H1 (cell line): ENCODE data around the gene CEBPG. TPM values are rescaled to one million over a fixed set of nuclear protein-coding genes. Genes with fewer than 3 reads are reported as not detected.

Experiments
- CTCF ChIA-PET: fragments of 300-600 bp; sonication (Branson Sonifier 250); formaldehyde crosslinking; loops from one replicate; lab custom pipeline; 2021; ENCODE audit not compliant: partially characterized antibody; lab: Charles Lee
- POLR2A ChIA-PET: fragments of 300-600 bp; sonication (Branson Sonifier 250); formaldehyde crosslinking; loops from one replicate; lab custom pipeline; 2021; ENCODE audit warnings: inconsistent platforms; ENCODE audit not compliant: partially characterized antibody; lab: Charles Lee
- DNase-seq, 2 experiments: peaks; one replicate each; pipeline versions ENCODE4 v3.0.0 to v3.0.0-alpha.2; 2010 to 2022; ENCODE audit warnings: low spot score in 2 of 2, low read depth in 1 of 2, mixed read lengths in 1 of 2
- FAIRE-seq: peaks from 2 replicates; lab custom pipeline; 2011; peaks lifted over from hg19 to GRCh38; lab: Jason Lieb, UNC
- H2AFZ ChIP-seq: 2 replicates; pipeline ENCODE4 v1.8.1; 2012; ENCODE audit warnings: low read length, inconsistent platforms
- H2AK5ac ChIP-seq: 2 replicates; pipeline ENCODE4 v1.6.1; 2013; ENCODE audit warnings: low read depth, low read length
- H2BK120ac ChIP-seq: replicated peaks from 2 replicates; pipeline ENCODE3; 2013; ENCODE audit warnings: low read depth, low read length, inconsistent platforms
- H2BK12ac ChIP-seq: 2 replicates; pipeline ENCODE4 v1.6.1; 2013; ENCODE audit warnings: low read depth, low read length
- H2BK15ac ChIP-seq: 2 replicates; pipeline ENCODE4 v1.6.1; 2013; ENCODE audit warnings: low read length
- H2BK20ac ChIP-seq: 2 replicates; pipeline ENCODE4 v1.6.1; 2013; ENCODE audit warnings: low read length
- H2BK5ac ChIP-seq: 2 replicates; pipeline ENCODE4 v1.6.1; 2013; ENCODE audit warnings: low read depth, low read length
- H3K14ac ChIP-seq: 2 replicates; pipeline ENCODE4 v1.6.1; 2013; ENCODE audit warnings: inconsistent platforms; ENCODE audit not compliant: insufficient read length
- H3K18ac ChIP-seq: 2 replicates; pipeline ENCODE4 v1.6.1; 2013; ENCODE audit warnings: low read length; ENCODE audit errors: extremely low read depth
- H3K23ac ChIP-seq: 2 replicates; pipeline ENCODE4 v1.6.1; 2013; ENCODE audit warnings: inconsistent platforms; ENCODE audit not compliant: insufficient read length
- H3K23me2 ChIP-seq: 2 replicates; pipeline ENCODE4 v1.6.1; 2013; ENCODE audit warnings: low read depth, low read length
- H3K27ac ChIP-seq: 2 replicates; pipeline ENCODE4 v1.6.1; 2011; ENCODE audit warnings: low read depth, low read length, inconsistent platforms
- H3K27me3 ChIP-seq, 4 experiments: replicated peaks in 1 of 4; 1 replicate in 1 of 4; 2 replicates in 3 of 4; pipeline versions ENCODE4 v1.6.1 to v1.8.1; 2011 to 2013; ENCODE audit warnings: low read length in 3 of 4, mild to moderate bottlenecking in 3 of 4, inconsistent platforms in 2 of 4, mixed read lengths in 2 of 4, moderate library complexity in 1 of 4; ENCODE audit not compliant: control insufficient read depth in 3 of 4, insufficient read depth in 3 of 4; ENCODE audit errors: extremely low read depth in 1 of 4
- H3K36me3 ChIP-seq, 4 experiments: 2 replicates each; pipeline versions ENCODE4 v1.6.1 to v1.8.1; 2011 to 2013; ENCODE audit warnings: mild to moderate bottlenecking in 4 of 4, low read length in 3 of 4, moderate library complexity in 2 of 4, control low read depth in 1 of 4, inconsistent platforms in 1 of 4; ENCODE audit not compliant: insufficient read depth in 4 of 4, control insufficient read depth in 2 of 4
- H3K4ac ChIP-seq: replicated peaks from 2 replicates; pipeline ENCODE3; 2013; ENCODE audit warnings: low read length, low read depth, mixed read lengths, inconsistent platforms; ENCODE audit not compliant: insufficient read length
- H3K4me1 ChIP-seq, 4 experiments: replicated peaks in 1 of 4; 1 replicate in 1 of 4; 2 replicates in 3 of 4; pipeline versions ENCODE4 v1.6.1 to v1.8.1; 2011 to 2013; ENCODE audit warnings: low read length in 3 of 4, inconsistent platforms in 2 of 4, mixed read lengths in 1 of 4; ENCODE audit not compliant: insufficient read depth in 4 of 4, control insufficient read depth in 3 of 4
- H3K4me2 ChIP-seq, 2 experiments: 2 replicates each; pipeline versions ENCODE4 v1.6.1 to v1.8.1; 2011 to 2013; ENCODE audit warnings: low read depth in 2 of 2, low read length in 2 of 2, control low read depth in 1 of 2, inconsistent platforms in 1 of 2, mild to moderate bottlenecking in 1 of 2; ENCODE audit not compliant: insufficient read depth in 1 of 2
- H3K4me3 ChIP-seq, 4 experiments: fragments of 200-600, 300-600 bp in 1 of 4; sonication (generic), shearing (Covaris generic), sonication (Bioruptor Twin) in 1 of 4; 2 replicates each; pipeline versions ENCODE4 v1.5.1 to v1.8.1; 2011 to 2016; ENCODE audit warnings: low read length in 4 of 4, low read depth in 3 of 4, control low read depth in 2 of 4, inconsistent platforms in 2 of 4, mild to moderate bottlenecking in 2 of 4, mixed read lengths in 1 of 4, moderate library complexity in 1 of 4; ENCODE audit not compliant: insufficient read depth in 2 of 4; ENCODE audit errors: extremely low read depth in 1 of 4
- H3K56ac ChIP-seq: replicated peaks from 2 replicates; pipeline ENCODE3; 2013; ENCODE audit warnings: low read depth, mild to moderate bottlenecking, mixed read lengths, low read length, inconsistent platforms; ENCODE audit not compliant: insufficient read length
- H3K79me1 ChIP-seq: 2 replicates; pipeline ENCODE4 v1.6.1; 2013; ENCODE audit warnings: low read depth, low read length, control low read depth
- H3K79me2 ChIP-seq, 2 experiments: 2 replicates each; pipeline versions ENCODE4 v1.6.1 to v1.8.1; 2012 to 2013; ENCODE audit warnings: low read length in 2 of 2, mild to moderate bottlenecking in 2 of 2, inconsistent platforms in 1 of 2; ENCODE audit not compliant: insufficient read depth in 2 of 2, control insufficient read depth in 1 of 2
- H3K9ac ChIP-seq, 4 experiments: replicated peaks in 1 of 4; 1 replicate in 1 of 4; 2 replicates in 3 of 4; pipeline versions ENCODE4 v1.6.1 to v1.8.1; 2011 to 2013; ENCODE audit warnings: low read depth in 3 of 4, low read length in 3 of 4, control low read depth in 2 of 4, mild to moderate bottlenecking in 2 of 4, moderate library complexity in 2 of 4, inconsistent platforms in 1 of 4; ENCODE audit errors: extremely low read depth in 1 of 4
- H3K9me3 ChIP-seq, 2 experiments: 2 replicates each; pipeline versions ENCODE4 v1.6.1 to v1.8.1; 2012 to 2013; ENCODE audit warnings: mild to moderate bottlenecking in 2 of 2, moderate library complexity in 2 of 2, control low read depth in 1 of 2, inconsistent platforms in 1 of 2, low read depth in 1 of 2, low read length in 1 of 2, mixed read lengths in 1 of 2; ENCODE audit not compliant: insufficient read depth in 2 of 2
- H4K20me1 ChIP-seq, 2 experiments: replicated peaks in 1 of 2; 2 replicates each; pipeline versions ENCODE3 to v1.8.1; 2011 to 2013; ENCODE audit warnings: inconsistent platforms in 2 of 2, low read length in 2 of 2, mild to moderate bottlenecking in 1 of 2; ENCODE audit not compliant: insufficient read depth in 2 of 2, control insufficient read depth in 1 of 2
- H4K5ac ChIP-seq: 2 replicates; pipeline ENCODE4 v1.6.1; 2013; ENCODE audit warnings: low read length, low read depth, mixed read lengths, inconsistent platforms; ENCODE audit not compliant: insufficient read length
- H4K8ac ChIP-seq: 2 replicates; pipeline ENCODE4 v1.8.0; 2013; ENCODE audit warnings: mild to moderate bottlenecking, moderate library complexity, low read length, inconsistent platforms; ENCODE audit not compliant: insufficient read depth; ENCODE audit errors: extremely low read depth
- H4K91ac ChIP-seq: replicated peaks from 2 replicates; pipeline ENCODE3; 2013; ENCODE audit warnings: low read length, mixed read lengths, inconsistent platforms; ENCODE audit not compliant: insufficient read length
- BCL11A ChIP-seq, 2 experiments: IDR thresholded peaks; one replicate each; pipeline ENCODE4 v1.6.1; 2011; ENCODE audit warnings: low read depth in 2 of 2, low read length in 2 of 2, mild to moderate bottlenecking in 2 of 2
- CBX5 ChIP-seq: fragments of 300-800, 300-1000 bp; sonication (generic); IDR thresholded peaks from 2 replicates; pipeline ENCODE4 v1.7.1; 2016; ENCODE audit warnings: antibody characterized with exemption, low read length, low read depth
- CHD1 ChIP-seq: IDR thresholded peaks from 2 replicates; pipeline ENCODE4 v1.6.1; 2012; ENCODE audit warnings: low read depth, low read length, improper control_type of control experiment
- CTBP2 ChIP-seq: IDR thresholded peaks from 2 replicates; pipeline ENCODE4 v1.7.0; 2011; ENCODE audit warnings: borderline replicate concordance, mild to moderate bottlenecking, moderate library complexity, mixed read lengths, low read length; ENCODE audit not compliant: insufficient read depth, insufficient read length
- JUND ChIP-seq: IDR thresholded peaks from 2 replicates; pipeline ENCODE4 v1.6.1; 2011; ENCODE audit warnings: mild to moderate bottlenecking, improper control_type of control experiment, low read length
- RXRA ChIP-seq: IDR thresholded peaks from 2 replicates; pipeline ENCODE4 v1.6.1; 2011; ENCODE audit warnings: low read depth, mild to moderate bottlenecking, low read length, moderate library complexity; ENCODE audit not compliant: insufficient read depth
- SP1 ChIP-seq: IDR thresholded peaks from 2 replicates; pipeline ENCODE4 v1.6.1; 2011; ENCODE audit warnings: low read depth, low read length
- TAF1 ChIP-seq: IDR thresholded peaks from 2 replicates; pipeline ENCODE4 v1.6.1; 2011; ENCODE audit warnings: mild to moderate bottlenecking, low read depth, low read length
- TBP ChIP-seq: IDR thresholded peaks from 2 replicates; pipeline ENCODE4 v1.6.1; 2011; ENCODE audit warnings: low read depth, low read length, improper control_type of control experiment
- WGBS, 2 experiments: shearing (Covaris generic) in 1 of 2; methylation state at CpG; one replicate each; pipeline versions ENCODE4 v1.1.6 to v1.1.7; 2013 to 2015; ENCODE audit warnings: low lambda C conversion rate in 2 of 2, mixed read lengths in 2 of 2, inconsistent platforms in 1 of 2, low coverage in 1 of 2, missing lambda C conversion rate in 1 of 2; ENCODE audit not compliant: insufficient replicate concordance in 2 of 2, insufficient coverage in 1 of 2, insufficient read length in 1 of 2; ENCODE audit errors: extremely low coverage in 1 of 2, missing lambda C conversion rate in 1 of 2; 5-methylcytosine and 5-hydroxymethylcytosine counted together
- polyA plus RNA-seq, 7 experiments: library from polyadenylated mRNA; depleted of rRNA in 3 of 7; stranded (reverse) in 5 of 7; unstranded in 2 of 7; fragments of >200 nt in 5 of 7; fragments of 200-250 nt in 2 of 7; gene quantifications; 1 replicate in 5 of 7; 2 replicates in 1 of 7; 4 replicates in 1 of 7; pipeline versions ENCODE4 v1.2.1 to v1.2.3, GENCODE V29; 2011 to 2013; ENCODE audit warnings: missing spikeins in 2 of 7, mixed read lengths in 2 of 7
- total RNA-seq: library from RNA; stranded (reverse); fragmentation: NEBNext Ultra II Directional; extraction: Animal tissue kit (Norgen Biotek cat#: 25700); gene quantifications from 2 replicates; pipeline ENCODE4 v1.2.1, GENCODE V29; 2021

CEBPG gene
- total and polyA plus RNA-seq, 2 of the 8 experiments (the other 6 are each of a cell fraction or from before 2014, with no cell fraction given), result 12.3 to 35.4 TPM

DNA sequence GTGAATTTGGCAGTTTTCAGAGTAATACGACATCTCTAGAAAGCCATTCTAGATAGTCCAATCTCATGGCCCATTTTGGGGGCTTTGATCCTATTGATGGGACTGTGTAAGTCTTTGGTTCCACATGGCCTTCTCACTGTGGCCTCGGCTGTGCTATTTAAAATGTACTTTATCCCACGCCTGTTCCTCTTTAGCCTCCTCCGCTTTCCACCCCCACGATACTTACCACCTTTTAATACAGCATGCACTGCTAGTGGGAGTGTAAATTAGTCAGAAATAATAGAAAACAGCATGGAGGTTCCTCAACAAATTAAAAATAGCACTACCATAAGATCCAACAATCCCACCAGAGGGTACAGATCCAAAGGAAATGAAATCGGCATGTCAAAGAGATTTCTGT is 28.3 kb upstream of the CEBPG start:
- Histone ChIP-seq H4K8ac (no peak overlapping the region), H3K4ac (no peak overlapping the region)

More for the DNA sequence above, 28.3 kb upstream of the CEBPG start:
- H2BK15ac ChIP-seq, result no peak overlapping the region
- no peaks in the 10 kb centered on the region for H3K79me2 ChIP-seq
- POLR2A ChIA-PET, result no interaction called here
- WGBS, 2 experiments, result 92% methylated on average over 6 of the region's 6 CpGs; no CpG with 5 or more reads in 1 of the 2 experiments
- no peak for DNase-seq
- no peak overlapping the region for H3K18ac ChIP-seq
- no peak overlapping the region for H2BK12ac ChIP-seq
- H3K14ac ChIP-seq, result no peak overlapping the region
- no peak for FAIRE-seq
- no peak overlapping the region for H3K9ac ChIP-seq
- H3K27ac ChIP-seq, result no peak overlapping the region
- no peak overlapping the region for H3K4me2 ChIP-seq
- H4K5ac ChIP-seq, result no peak overlapping the region
- no peak overlapping the region for H4K91ac ChIP-seq
- H2BK5ac ChIP-seq, result no peak overlapping the region
- no peaks in the 10 kb centered on the region; a peak in 1 of 7 replicates for H3K4me1 ChIP-seq
- no peak overlapping the region for H2BK20ac ChIP-seq
- TF ChIP-seq TAF1 (no peak), JUND (no peak), TBP (no peak), CBX5 (no peak), SP1 (no peak), CHD1 (no peak), CTBP2 (no peak), RXRA (no peak), BCL11A (IDR thresholded peaks at IDR 0.05; ENCODE audit: low read depth in 2 of 2, low read length in 2 of 2) (no peak)
- H2AK5ac ChIP-seq, result no peak overlapping the region
- H3K23ac ChIP-seq, result no peak overlapping the region
- H3K79me1 ChIP-seq, result no peaks in the 10 kb centered on the region
- H3K36me3 ChIP-seq, result no peaks in the 10 kb centered on the region
- 0 out of 7 replicates have a peak, but pooled peaks cover 0 to 3% (median 0%) of the 10 kb centered on the region in 4 experiments for H3K27me3 ChIP-seq
- H3K56ac ChIP-seq, result no peak overlapping the region
- no peak overlapping the region for H2BK120ac ChIP-seq
- CTCF ChIA-PET, result no interaction called here
- no peak overlapping the region for H2AFZ ChIP-seq
- no peaks in the 10 kb centered on the region for H3K9me3 ChIP-seq
- H3K4me3 ChIP-seq, result no peak overlapping the region
- H4K20me1 ChIP-seq, result no peaks in the 10 kb centered on the region
- no peaks in the 10 kb centered on the region; the same call in 1 of the 2 replicates for H3K23me2 ChIP-seq
